ENCODE data around the gene PRPF38A.

PRPF38A gene

GRCh38 chr1:52404116-52404974 is at the start of gene PRPF38A, which contains the start of gene ORC1:
PRPF38A (plus strand) TSS chr1:52404602; CDS start chr1:52404750, 148 bp downstream.
ORC1 (minus strand) TSS chr1:52404423; CDS start chr1:52402223, 2,200 bp downstream.
- H3K4me1 Mint-ChIP-seq (ENCODE audit: low read depth), result peaks cover 55% of the 10 kb centered on the region
- peak within 1 kb of the TSS; percentile 100 for H3K4me3 Mint-ChIP-seq
- H3K36me3 Mint-ChIP-seq (ENCODE audit: low read depth), result peaks cover 96% of the 10 kb centered on the region
- H3K27ac Mint-ChIP-seq, result peak within 1 kb of the TSS; percentile 100
- no peaks in the 10 kb centered on the region for H3K27me3 Mint-ChIP-seq
- peak; percentile 97 for DNase-seq
- H3K9me3 Mint-ChIP-seq, result no peaks in the 10 kb centered on the region

GRCh38 chr1:52355436-52355835 is 49.0 kb upstream of the PRPF38A start:
- peak; percentile 14 for DNase-seq
- Mint-ChIP-seq H3K27me3 (no peaks in the 10 kb centered on the region), H3K27ac (peak overlapping the region; percentile 11), H3K9me3 (no peaks in the 10 kb centered on the region), H3K4me1 (ENCODE audit: low read depth) (no peaks in the 10 kb centered on the region), H3K36me3 (ENCODE audit: low read depth) (peaks cover 99% of the 10 kb centered on the region), H3K4me3 (no peak overlapping the region)

- Mint-ChIP-seq H3K27me3 (no peaks in the 10 kb centered on the region), H3K27ac (peak overlapping the region; percentile 37)
Measured at GRCh38 chr1:52355847-52356505, 48.4 kb upstream of the PRPF38A start.

GRCh38 chr1:52356818-52357355 is 47.5 kb upstream of the PRPF38A start:
- no peaks in the 10 kb centered on the region for H3K27me3 Mint-ChIP-seq
- H3K36me3 Mint-ChIP-seq (ENCODE audit: low read depth), result peaks cover 100% of the 10 kb centered on the region
- no peaks in the 10 kb centered on the region for H3K9me3 Mint-ChIP-seq
- no peak for DNase-seq
- no peak overlapping the region for H3K4me3 Mint-ChIP-seq
- H3K4me1 Mint-ChIP-seq (ENCODE audit: low read depth), result peaks cover 3% of the 10 kb centered on the region
- peak overlapping the region; percentile 37 for H3K27ac Mint-ChIP-seq

More at GRCh38 chr1:52355847-52356505, 48.4 kb upstream of the PRPF38A start:
- Mint-ChIP-seq H3K9me3 (no peaks in the 10 kb centered on the region), H3K4me1 (ENCODE audit: low read depth) (no peaks in the 10 kb centered on the region), H3K4me3 (no peak overlapping the region), H3K36me3 (ENCODE audit: low read depth) (peaks cover 100% of the 10 kb centered on the region)
- DNase-seq, result no peak

GRCh38 chr1:52357397-52357796 is 47.0 kb upstream of the PRPF38A start:
- no peaks in the 10 kb centered on the region for H3K27me3 Mint-ChIP-seq
- DNase-seq, result no peak
- no peak overlapping the region for H3K4me3 Mint-ChIP-seq
- H3K4me1 Mint-ChIP-seq (ENCODE audit: low read depth), result peaks cover 8% of the 10 kb centered on the region
- no peak overlapping the region for H3K27ac Mint-ChIP-seq
- peaks cover 100% of the 10 kb centered on the region for H3K36me3 Mint-ChIP-seq (ENCODE audit: low read depth)
- H3K9me3 Mint-ChIP-seq, result no peaks in the 10 kb centered on the region

GRCh38 chr1:52358851-52359497 is 45.4 kb upstream of the PRPF38A start:
- Mint-ChIP-seq H3K27me3 (no peaks in the 10 kb centered on the region), H3K27ac (peak overlapping the region; percentile 56), H3K36me3 (ENCODE audit: low read depth) (peaks cover 95% of the 10 kb centered on the region), H3K4me1 (ENCODE audit: low read depth) (peaks cover 19% of the 10 kb centered on the region), H3K9me3 (no peaks in the 10 kb centered on the region), H3K4me3 (no peak overlapping the region)
- DNase-seq, result no peak

GRCh38 chr1:52359676-52360594 is 44.5 kb upstream of the PRPF38A start:
- peaks cover 90% of the 10 kb centered on the region for H3K36me3 Mint-ChIP-seq (ENCODE audit: low read depth)
- no peaks in the 10 kb centered on the region for H3K9me3 Mint-ChIP-seq
- no peaks in the 10 kb centered on the region for H3K27me3 Mint-ChIP-seq
- peak; percentile 25 for DNase-seq
- peaks cover 29% of the 10 kb centered on the region for H3K4me1 Mint-ChIP-seq (ENCODE audit: low read depth)
- H3K27ac Mint-ChIP-seq, result peak overlapping the region; percentile 56
- H3K4me3 Mint-ChIP-seq, result no peak overlapping the region

GRCh38 chr1:52360595-52360968 is 43.8 kb upstream of the PRPF38A start:
- peak; percentile 18 for DNase-seq
- Mint-ChIP-seq H3K36me3 (ENCODE audit: low read depth) (peaks cover 90% of the 10 kb centered on the region), H3K4me3 (no peak overlapping the region), H3K27ac (no peak overlapping the region), H3K27me3 (no peaks in the 10 kb centered on the region), H3K4me1 (ENCODE audit: low read depth) (peaks cover 35% of the 10 kb centered on the region), H3K9me3 (no peaks in the 10 kb centered on the region)

GRCh38 chr1:52364235-52364839 is 40.1 kb upstream of the PRPF38A start:
- Mint-ChIP-seq H3K4me1 (ENCODE audit: low read depth) (peaks cover 52% of the 10 kb centered on the region), H3K4me3 (peak overlapping the region; percentile 93), H3K27me3 (no peaks in the 10 kb centered on the region), H3K9me3 (no peaks in the 10 kb centered on the region), H3K27ac (peak overlapping the region; percentile 96), H3K36me3 (ENCODE audit: low read depth) (peaks cover 53% of the 10 kb centered on the region)
- peak; percentile 27 for DNase-seq

- no peak for DNase-seq
- peaks cover 48% of the 10 kb centered on the region for H3K36me3 Mint-ChIP-seq (ENCODE audit: low read depth)
- H3K9me3 Mint-ChIP-seq, result no peaks in the 10 kb centered on the region
Measured at GRCh38 chr1:52365071-52365745, 39.2 kb upstream of the PRPF38A start.

GRCh38 chr1:52365746-52366516 is 38.5 kb upstream of the PRPF38A start, which contains the start of gene CC2D1B:
CC2D1B (minus strand) TSS chr1:52366205; CDS start chr1:52364620, 1,585 bp downstream.
- Mint-ChIP-seq H3K9me3 (no peaks in the 10 kb centered on the region), H3K4me1 (ENCODE audit: low read depth) (peaks cover 52% of the 10 kb centered on the region), H3K27me3 (no peaks in the 10 kb centered on the region), H3K36me3 (ENCODE audit: low read depth) (peaks cover 45% of the 10 kb centered on the region), H3K4me3 (peak within 1 kb of the TSS; percentile 93), H3K27ac (peak within 1 kb of the TSS; percentile 96)
- DNase-seq, result peak; percentile 100

More at GRCh38 chr1:52365071-52365745, 39.2 kb upstream of the PRPF38A start:
- Mint-ChIP-seq H3K27ac (peak overlapping the region; percentile 96), H3K4me1 (ENCODE audit: low read depth) (peaks cover 52% of the 10 kb centered on the region), H3K4me3 (peak overlapping the region; percentile 93), H3K27me3 (no peaks in the 10 kb centered on the region)

- DNase-seq, result no peak
- Mint-ChIP-seq H3K4me1 (ENCODE audit: low read depth) (peaks cover 52% of the 10 kb centered on the region), H3K36me3 (ENCODE audit: low read depth) (peaks cover 45% of the 10 kb centered on the region), H3K27me3 (no peaks in the 10 kb centered on the region), H3K4me3 (peak overlapping the region; percentile 93), H3K9me3 (no peaks in the 10 kb centered on the region), H3K27ac (peak overlapping the region; percentile 96)
Measured at GRCh38 chr1:52366517-52366827, 37.9 kb upstream of the PRPF38A start.
